HEK293 (cell line): ENCODE results near the gene SHMT2.

Source experiments
- MZF1 ChIP-seq: fragments of 450-650 bp; formaldehyde crosslinking; IDR thresholded peaks from 2 replicates; pipeline ENCODE4 v1.5.1; 2017; ENCODE audit warnings: missing biosample characterization, missing genetic modification characterization, borderline replicate concordance
- PRDM6 ChIP-seq: fragments of 450-650 bp; formaldehyde crosslinking; IDR thresholded peaks from 2 replicates; pipeline ENCODE4 v1.5.1; 2017; ENCODE audit warnings: missing biosample characterization, missing genetic modification characterization
- REPIN1 ChIP-seq: fragments of 450-650 bp; formaldehyde crosslinking; IDR thresholded peaks from 2 replicates; pipeline ENCODE4 v1.5.1; 2017; ENCODE audit warnings: missing biosample characterization, missing genetic modification characterization, low read depth
- SP3 ChIP-seq: fragments of 450-650 bp; formaldehyde crosslinking; IDR thresholded peaks from 2 replicates; pipeline ENCODE4 v1.5.1; 2016; ENCODE audit warnings: missing biosample characterization, missing genetic modification characterization
- YY2 ChIP-seq: fragments of 450-650 bp; formaldehyde crosslinking; IDR thresholded peaks from 2 replicates; pipeline ENCODE4 v1.5.1; 2016; ENCODE audit warnings: missing biosample characterization, missing genetic modification characterization
- ZBTB10 ChIP-seq: fragments of 450-650 bp; formaldehyde crosslinking; IDR thresholded peaks from 2 replicates; pipeline ENCODE4 v1.5.1; 2016; ENCODE audit warnings: missing biosample characterization, missing genetic modification characterization
- ZBTB48 ChIP-seq: fragments of 450-650 bp; formaldehyde crosslinking; IDR thresholded peaks from 2 replicates; pipeline ENCODE4 v1.5.1; 2016; ENCODE audit warnings: missing biosample characterization, missing genetic modification characterization
- ZFHX2 ChIP-seq: fragments of 450-650 bp; formaldehyde crosslinking; conservative IDR thresholded peaks from 2 replicates; pipeline ENCODE4 v1.5.1; 2016; ENCODE audit warnings: missing biosample characterization, missing genetic modification characterization
- ZNF133 ChIP-seq: fragments of 450-650 bp; formaldehyde crosslinking; IDR thresholded peaks from 2 replicates; pipeline ENCODE4 v1.5.1; 2016; ENCODE audit warnings: missing biosample characterization, missing genetic modification characterization
- ZNF138 ChIP-seq: fragments of 450-650 bp; formaldehyde crosslinking; IDR thresholded peaks from 2 replicates; pipeline ENCODE4 v1.5.1; 2016; ENCODE audit warnings: missing biosample characterization, missing genetic modification characterization, borderline replicate concordance
- ZNF16 ChIP-seq: fragments of 450-650 bp; formaldehyde crosslinking; IDR thresholded peaks from 2 replicates; pipeline ENCODE4 v1.5.1; 2016; ENCODE audit warnings: low read depth, missing biosample characterization, missing genetic modification characterization
- ZNF18 ChIP-seq: fragments of 450-650 bp; formaldehyde crosslinking; IDR thresholded peaks from 2 replicates; pipeline ENCODE4 v1.5.1; 2016; ENCODE audit warnings: missing biosample characterization, missing genetic modification characterization
- ZNF184 ChIP-seq: fragments of 450-650 bp; IDR thresholded peaks from 2 replicates; pipeline ENCODE4 v1.5.1; 2018; ENCODE audit warnings: missing biosample characterization, mild to moderate bottlenecking, missing genetic modification characterization
- ZNF221 ChIP-seq: fragments of 450-650 bp; formaldehyde crosslinking; IDR thresholded peaks from 2 replicates; pipeline ENCODE4 v1.5.1; 2017; ENCODE audit warnings: missing biosample characterization, missing genetic modification characterization, borderline replicate concordance
- ZNF24 ChIP-seq: fragments of 450-650 bp; formaldehyde crosslinking; IDR thresholded peaks from 2 replicates; pipeline ENCODE4 v1.5.1; 2016; ENCODE audit warnings: missing biosample characterization, missing genetic modification characterization
- ZNF362 ChIP-seq: fragments of 450-650 bp; formaldehyde crosslinking; IDR thresholded peaks from 2 replicates; pipeline ENCODE4 v1.5.1; 2016; ENCODE audit warnings: missing biosample characterization, missing genetic modification characterization
- ZNF391 ChIP-seq: fragments of 450-650 bp; formaldehyde crosslinking; IDR thresholded peaks from 2 replicates; pipeline ENCODE4 v1.5.1; 2016; ENCODE audit warnings: low read depth, missing biosample characterization, missing genetic modification characterization, borderline replicate concordance
- ZNF398 ChIP-seq: fragments of 450-650 bp; formaldehyde crosslinking; IDR thresholded peaks from 2 replicates; pipeline ENCODE4 v1.5.1; 2017; ENCODE audit warnings: missing biosample characterization, missing genetic modification characterization
- ZNF423 ChIP-seq: fragments of 450-650 bp; formaldehyde crosslinking; IDR thresholded peaks from 2 replicates; pipeline ENCODE4 v1.5.1; 2016; ENCODE audit warnings: missing biosample characterization, missing genetic modification characterization
- ZNF433 ChIP-seq: fragments of 450-650 bp; formaldehyde crosslinking; IDR thresholded peaks from 2 replicates; pipeline ENCODE4 v1.5.1; 2016; ENCODE audit warnings: missing biosample characterization, missing genetic modification characterization, low read depth
- ZNF549 ChIP-seq: fragments of 450-650 bp; IDR thresholded peaks from 2 replicates; pipeline ENCODE4 v1.5.1; 2018; ENCODE audit warnings: missing biosample characterization, missing genetic modification characterization, mild to moderate bottlenecking, inconsistent platforms, moderate library complexity
- ZNF600 ChIP-seq: fragments of 450-650 bp; formaldehyde crosslinking; IDR thresholded peaks from 2 replicates; pipeline ENCODE4 v1.5.1; 2016; ENCODE audit warnings: missing biosample characterization, missing genetic modification characterization
- ZNF658 ChIP-seq: fragments of 450-650 bp; formaldehyde crosslinking; IDR thresholded peaks from 2 replicates; pipeline ENCODE4; 2016; ENCODE audit warnings: missing biosample characterization, missing genetic modification characterization
- ZNF660 ChIP-seq: fragments of 450-650 bp; IDR thresholded peaks from 2 replicates; pipeline ENCODE4 v1.5.1; 2018; ENCODE audit warnings: missing biosample characterization, mild to moderate bottlenecking, missing genetic modification characterization
- ZNF670 ChIP-seq: fragments of 450-650 bp; formaldehyde crosslinking; IDR thresholded peaks from 2 replicates; pipeline ENCODE4 v1.5.1; 2016; ENCODE audit warnings: missing biosample characterization, missing genetic modification characterization, low read depth
- ZNF677 ChIP-seq: fragments of 450-650 bp; IDR thresholded peaks from 2 replicates; pipeline ENCODE4 v1.5.0; 2018; ENCODE audit warnings: missing biosample characterization, mild to moderate bottlenecking, missing genetic modification characterization, moderate library complexity
- ZNF791 ChIP-seq: fragments of 450-650 bp; formaldehyde crosslinking; IDR thresholded peaks from 2 replicates; pipeline ENCODE4 v1.5.1; 2016; ENCODE audit warnings: missing biosample characterization, missing genetic modification characterization
- ZNF837 ChIP-seq: fragments of 450-650 bp; formaldehyde crosslinking; IDR thresholded peaks from 2 replicates; pipeline ENCODE4 v1.5.1; 2016; ENCODE audit warnings: missing biosample characterization, missing genetic modification characterization

The SHMT2 gene

GRCh38 chr12:57229634-57230380, at the start of gene SHMT2 (continued):
- TF ChIP-seq ZNF18 (tag by site-specific recombination) (no peak), ZNF837 (tag by site-specific recombination) (no peak), ZNF138 (tag by site-specific recombination) (no peak), ZFHX2 (tag by site-specific recombination) (peak; percentile 98), ZNF16 (tag by site-specific recombination) (no peak), ZNF391 (tag by site-specific recombination) (no peak), ZNF24 (tag by site-specific recombination) (0 out of 2 replicates have a peak, but pooled peaks have one; percentile 34), ZNF670 (tag by site-specific recombination) (no peak), ZNF133 (tag by site-specific recombination) (no peak), ZNF549 (no peak), ZNF791 (tag by site-specific recombination) (no peak), ZNF398 (tag by site-specific recombination) (peak; percentile 95), ZBTB10 (no peak), ZNF677 (tag by site-specific recombination) (no peak), ZNF433 (tag by site-specific recombination) (no peak), ZBTB48 (0 out of 2 replicates have a peak, but pooled peaks have one; percentile 48), YY2 (tag by site-specific recombination) (no peak), ZNF423 (tag by site-specific recombination) (peak; percentile 33; the same call in 1 of the 2 replicates), ZNF660 (peak; percentile 88), ZNF658 (tag by site-specific recombination) (no peak), ZNF221 (tag by site-specific recombination) (no peak), ZNF362 (tag by site-specific recombination) (no peak), SP3 (tag by site-specific recombination) (peak; percentile 87), ZNF600 (tag by site-specific recombination) (peak; percentile 16; the same call in 1 of the 2 replicates), PRDM6 (tag by site-specific recombination) (no peak), ZNF184 (tag by site-specific recombination) (no peak), REPIN1 (no peak), MZF1 (tag by site-specific recombination) (no peak)
